HepG2 (cell line): ENCODE results near the gene PSEN1. TPM values are rescaled to one million over a fixed set of nuclear protein-coding genes. Genes with fewer than 3 reads are reported as not detected.

Source experiments
- CBX2 ChIP-seq, 2 experiments: fragments of 200-600 bp in 1 of 2; sonication (generic); formaldehyde crosslinking in 1 of 2; IDR thresholded peaks; 2 replicates each; pipeline versions ENCODE4 v1.7.0 to v1.8.1; 2018 to 2022; ENCODE audit warnings: low read depth in 2 of 2, low read length in 1 of 2, mild to moderate bottlenecking in 1 of 2, missing genetic modification reagents in 1 of 2
- FOXO1 ChIP-seq: sonication (generic); formaldehyde crosslinking; IDR thresholded peaks from 2 replicates; pipeline ENCODE4 v1.4.0; 2020; ENCODE audit warnings: missing genetic modification reagents
- MAF1 ChIP-seq: sonication (generic); formaldehyde crosslinking; IDR thresholded peaks from 2 replicates; pipeline ENCODE4 v1.5.0; 2020; ENCODE audit warnings: missing genetic modification reagents, borderline replicate concordance
- MTA1 ChIP-seq: sonication (generic); formaldehyde crosslinking; IDR thresholded peaks from 2 replicates; pipeline ENCODE4 v1.4.0; 2020; ENCODE audit warnings: missing genetic modification reagents, mild to moderate bottlenecking, borderline replicate concordance
- ZNF281 ChIP-seq: sonication (generic); formaldehyde crosslinking; IDR thresholded peaks from 2 replicates; pipeline ENCODE4 v1.4.0; 2020; ENCODE audit warnings: missing genetic modification reagents, borderline replicate concordance
- ZNF414 ChIP-seq: sonication (generic); formaldehyde crosslinking; IDR thresholded peaks from 2 replicates; pipeline ENCODE4 v1.5.0; 2020; ENCODE audit warnings: missing genetic modification reagents
- ZNF691 ChIP-seq: sonication (generic); formaldehyde crosslinking; IDR thresholded peaks from 2 replicates; pipeline ENCODE4 v1.4.0; 2020; ENCODE audit warnings: missing genetic modification reagents, low read depth, mild to moderate bottlenecking, borderline replicate concordance
- ZNF781 ChIP-seq: sonication (generic); formaldehyde crosslinking; IDR thresholded peaks from 2 replicates; pipeline ENCODE4 v1.5.1; 2020; ENCODE audit warnings: borderline replicate concordance, mild to moderate bottlenecking, missing genetic modification reagents; ENCODE audit errors: not compliant biosample characterization
- ZNF784 ChIP-seq: sonication (generic); formaldehyde crosslinking; IDR thresholded peaks from 2 replicates; pipeline ENCODE4 v1.5.1; 2020; ENCODE audit warnings: missing genetic modification reagents, mild to moderate bottlenecking, borderline replicate concordance
- ZSCAN30 ChIP-seq: sonication (generic); formaldehyde crosslinking; IDR thresholded peaks from 2 replicates; pipeline ENCODE4 v1.5.0; 2020; ENCODE audit warnings: mild to moderate bottlenecking, missing genetic modification reagents
- polyA plus RNA-seq, 8 experiments: library from polyadenylated mRNA; depleted of rRNA in 3 of 8; stranded (reverse) in 7 of 8; unstranded in 1 of 8; fragments of >200 nt; fragmentation: Illumina TruSeq in 4 of 8; extraction: Trizol in 4 of 8; gene quantifications; 2 replicates each; pipeline versions ENCODE4 v1.2.1 to v1.2.3, GENCODE V29; 2011 to 2016; ENCODE audit warnings: low read depth in 4 of 8, missing spikeins in 1 of 8, mixed read lengths in 1 of 8; ENCODE audit not compliant: insufficient read depth in 1 of 8
- total RNA-seq, 5 experiments: library from RNA; depleted of rRNA; stranded (reverse); fragments of >200 nt; fragmentation: Illumina TruSeq; extraction: Trizol; gene quantifications; 2 replicates each; pipeline ENCODE4 v1.2.3, GENCODE V29; 2016; ENCODE audit warnings: low read depth in 1 of 5

PSEN1 gene
- total and polyA plus RNA-seq, 2 of the 13 experiments (the other 11 are each of a cell fraction or from before 2014, with no cell fraction given): 12.5 to 26.6 TPM

- no peak for TF ChIP-seq MAF1
- no peak for TF ChIP-seq ZNF691 (CRISPR knock-in tag)
- TF ChIP-seq ZNF781 (CRISPR knock-in tag): no peak
- TF ChIP-seq ZSCAN30 (CRISPR knock-in tag): no peak
- no peak for TF ChIP-seq FOXO1 (CRISPR knock-in tag)
- TF ChIP-seq MTA1: no peak
- no peak for TF ChIP-seq ZNF784 (CRISPR knock-in tag)
- no peak for TF ChIP-seq ZNF414 (CRISPR knock-in tag)
- TF ChIP-seq CBX2 (IDR thresholded peaks at IDR 0.05; ENCODE audit: low read depth, low read length): no peak
- TF ChIP-seq CBX2 (CRISPR knock-in tag; IDR thresholded peaks at IDR 0.05; ENCODE audit: low read depth): no peak
- TF ChIP-seq ZNF281 (CRISPR knock-in tag): no peak
These were observed 100.5 kb downstream of the PSEN1 start (continued) for GRCh38 chr14:73236752-73237218.
